ENCODE measurements around the gene RNU6-8.

RNU6-8 gene

DNA sequence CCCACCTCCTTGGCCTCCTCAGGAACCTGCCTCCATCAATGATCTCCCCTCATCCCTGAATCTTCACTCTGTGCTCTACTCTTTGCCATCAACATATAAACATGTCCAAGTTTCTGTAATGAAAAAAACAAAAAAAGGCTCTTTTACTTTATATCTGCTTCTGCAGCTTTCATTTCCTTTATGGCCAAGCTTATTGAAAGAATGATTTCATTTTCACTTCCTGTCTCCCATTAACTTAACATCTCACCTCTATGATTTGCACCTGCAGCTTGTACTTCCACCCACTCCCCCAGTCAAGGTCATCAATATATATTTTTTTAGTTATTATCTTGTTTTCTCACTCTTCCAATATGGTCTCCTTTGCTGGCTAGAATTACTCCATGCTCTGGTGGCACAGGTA is 16.8 kb downstream of the RNU6-8 start:
- H3K27me3 ChIP-seq (ENCODE audit: control insufficient read depth, insufficient read depth, low read length) = no peaks in the 10 kb centered on the region
- H3K36me3 ChIP-seq (ENCODE audit: control insufficient read depth, low read depth, low read length) = no peaks in the 10 kb centered on the region
- H3K9ac ChIP-seq (ENCODE audit: low read length) = no peak overlapping the region
- H3K4me1 ChIP-seq (ENCODE audit: control insufficient read depth, low read depth, low read length) = no peaks in the 10 kb centered on the region
- H3K9me3 ChIP-seq (ENCODE audit: control insufficient read depth, low read depth, low read length) = peaks cover 3% of the 10 kb centered on the region
- no peak overlapping the region for H3K4me3 ChIP-seq (ENCODE audit: low read length)
- no peak overlapping the region for H3K27ac ChIP-seq (ENCODE audit: low read length)

DNA sequence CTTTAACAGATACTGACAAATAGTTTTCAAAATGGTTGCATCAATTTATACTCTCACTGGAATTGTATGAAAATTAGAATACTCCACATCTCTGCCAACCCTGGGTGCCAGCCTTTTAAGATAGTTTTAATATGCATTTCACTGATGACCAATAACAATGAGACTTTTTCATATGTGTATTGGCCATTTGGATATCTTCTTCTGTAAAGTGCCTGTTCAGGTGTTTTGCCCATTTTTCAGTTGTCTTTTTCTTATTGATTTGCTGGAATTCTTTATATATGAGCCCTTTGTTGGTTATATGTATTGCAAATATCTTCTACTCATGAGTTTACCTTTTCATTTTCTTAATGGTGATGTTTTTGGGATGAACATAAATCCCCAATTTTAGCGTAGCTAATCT is 18.0 kb downstream of the RNU6-8 start:
- Histone ChIP-seq H3K27ac (ENCODE audit: low read length) (no peak overlapping the region), H3K9me3 (ENCODE audit: control insufficient read depth, low read depth, low read length) (peaks cover 7% of the 10 kb centered on the region), H3K36me3 (ENCODE audit: control insufficient read depth, low read depth, low read length) (no peaks in the 10 kb centered on the region), H3K4me1 (ENCODE audit: control insufficient read depth, low read depth, low read length) (no peaks in the 10 kb centered on the region), H3K9ac (ENCODE audit: low read length) (no peak overlapping the region), H3K4me3 (ENCODE audit: low read length) (no peak overlapping the region), H3K27me3 (ENCODE audit: control insufficient read depth, insufficient read depth, low read length) (no peaks in the 10 kb centered on the region)

DNA sequence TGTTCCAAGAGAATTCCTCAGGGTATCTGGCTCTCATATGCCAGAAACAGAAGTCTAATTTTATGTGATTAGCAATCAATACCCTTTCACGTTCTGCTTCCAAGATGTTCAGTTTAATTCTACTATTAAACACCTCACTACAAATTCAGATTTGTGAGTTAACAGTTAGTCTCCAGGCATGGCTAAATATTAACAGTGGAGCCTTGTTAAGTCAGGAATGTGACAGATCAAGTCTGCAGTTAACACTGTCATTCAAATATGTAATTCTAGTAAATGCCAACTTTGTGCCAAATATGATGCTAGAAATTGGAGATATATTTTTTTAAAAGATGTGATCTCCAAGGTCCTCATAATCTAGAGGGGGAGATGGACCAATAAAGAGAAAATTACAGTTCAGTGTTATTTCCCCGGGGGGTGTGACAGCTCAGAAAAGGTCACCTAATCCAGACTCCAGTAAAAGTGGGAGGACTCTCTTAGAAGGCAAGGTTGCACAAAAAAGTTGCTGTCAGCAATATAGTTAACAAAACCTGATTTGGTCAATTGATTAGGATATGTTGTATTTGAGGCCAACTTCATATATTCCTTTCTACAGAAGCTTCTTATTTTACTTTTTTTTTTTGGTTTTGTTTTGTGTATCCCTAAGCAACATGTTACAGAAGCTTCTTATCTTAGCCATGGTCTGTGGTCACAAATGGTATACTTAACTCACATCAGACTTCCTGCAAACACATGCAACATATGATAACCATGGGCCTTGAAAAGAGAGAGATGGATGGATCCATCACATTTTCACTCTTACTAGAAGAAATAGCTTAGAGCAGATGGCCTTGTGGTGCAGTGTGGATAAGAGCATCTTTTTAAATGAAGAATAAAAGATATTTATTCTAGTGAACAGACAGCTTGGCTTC is 19.7 kb downstream of the RNU6-8 start:
- H3K36me3 ChIP-seq (ENCODE audit: control insufficient read depth, low read depth, low read length) = no peaks in the 10 kb centered on the region
- H3K27ac ChIP-seq (ENCODE audit: low read length) = no peak overlapping the region
- no peak overlapping the region for H3K9ac ChIP-seq (ENCODE audit: low read length)
- H3K27me3 ChIP-seq (ENCODE audit: control insufficient read depth, insufficient read depth, low read length) = no peaks in the 10 kb centered on the region
- H3K4me3 ChIP-seq (ENCODE audit: low read length) = no peak overlapping the region
- peaks cover 7% of the 10 kb centered on the region for H3K9me3 ChIP-seq (ENCODE audit: control insufficient read depth, low read depth, low read length)
- H3K4me1 ChIP-seq (ENCODE audit: control insufficient read depth, low read depth, low read length) = no peaks in the 10 kb centered on the region

DNA sequence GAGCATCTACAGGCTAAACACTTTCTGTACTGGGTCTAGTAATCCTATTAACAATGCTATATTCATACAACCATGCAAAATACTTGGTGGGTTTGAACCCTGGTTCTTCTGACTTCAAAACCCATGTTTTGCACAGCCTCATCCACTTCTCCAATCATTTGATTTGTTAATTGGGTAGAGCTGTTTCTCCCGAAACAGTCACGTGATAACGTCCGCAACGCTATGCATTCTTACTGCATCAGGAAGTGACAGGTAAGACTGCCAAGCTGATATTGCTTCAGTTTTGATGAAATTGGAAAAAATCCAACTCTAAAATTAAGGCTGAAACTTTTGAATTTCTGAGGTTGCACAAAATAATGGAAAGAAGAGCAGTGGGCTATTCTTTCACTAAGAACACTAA is 31.6 kb downstream of the RNU6-8 start:
- H3K27me3 ChIP-seq (ENCODE audit: control insufficient read depth, insufficient read depth, low read length) = no peaks in the 10 kb centered on the region
- H3K4me1 ChIP-seq (ENCODE audit: control insufficient read depth, low read depth, low read length) = no peaks in the 10 kb centered on the region
- H3K9me3 ChIP-seq (ENCODE audit: control insufficient read depth, low read depth, low read length) = no peaks in the 10 kb centered on the region
- no peak overlapping the region for H3K9ac ChIP-seq (ENCODE audit: low read length)
- H3K4me3 ChIP-seq (ENCODE audit: low read length) = no peak overlapping the region
- no peak overlapping the region for H3K27ac ChIP-seq (ENCODE audit: low read length)
- H3K36me3 ChIP-seq (ENCODE audit: control insufficient read depth, low read depth, low read length) = no peaks in the 10 kb centered on the region

DNA sequence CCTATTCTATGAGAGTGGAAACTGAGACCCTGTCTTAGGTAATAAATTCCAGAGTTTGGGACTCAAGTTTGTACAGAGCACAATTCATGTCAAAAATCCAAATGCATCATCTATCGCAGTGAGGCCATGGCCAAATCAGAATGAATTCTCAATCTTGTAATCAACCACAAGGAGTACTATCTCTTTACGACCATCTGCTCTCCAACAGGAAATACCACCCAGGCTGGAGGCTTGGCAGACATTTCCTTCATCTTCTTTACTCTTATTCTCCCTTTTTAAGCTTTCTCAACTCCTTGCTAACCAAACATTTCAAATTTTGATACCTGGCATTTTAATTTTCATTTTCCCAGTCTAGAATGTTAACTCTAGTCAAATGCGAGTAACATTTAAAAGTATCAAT is 33.9 kb downstream of the RNU6-8 start:
- H3K4me3 ChIP-seq (ENCODE audit: low read length) = no peak overlapping the region
- H3K27ac ChIP-seq (ENCODE audit: low read length) = no peak overlapping the region
- no peaks in the 10 kb centered on the region for H3K27me3 ChIP-seq (ENCODE audit: control insufficient read depth, insufficient read depth, low read length)
- H3K9ac ChIP-seq (ENCODE audit: low read length) = no peak overlapping the region
- no peaks in the 10 kb centered on the region for H3K4me1 ChIP-seq (ENCODE audit: control insufficient read depth, low read depth, low read length)
- H3K9me3 ChIP-seq (ENCODE audit: control insufficient read depth, low read depth, low read length) = no peaks in the 10 kb centered on the region
- no peaks in the 10 kb centered on the region for H3K36me3 ChIP-seq (ENCODE audit: control insufficient read depth, low read depth, low read length)

DNA sequence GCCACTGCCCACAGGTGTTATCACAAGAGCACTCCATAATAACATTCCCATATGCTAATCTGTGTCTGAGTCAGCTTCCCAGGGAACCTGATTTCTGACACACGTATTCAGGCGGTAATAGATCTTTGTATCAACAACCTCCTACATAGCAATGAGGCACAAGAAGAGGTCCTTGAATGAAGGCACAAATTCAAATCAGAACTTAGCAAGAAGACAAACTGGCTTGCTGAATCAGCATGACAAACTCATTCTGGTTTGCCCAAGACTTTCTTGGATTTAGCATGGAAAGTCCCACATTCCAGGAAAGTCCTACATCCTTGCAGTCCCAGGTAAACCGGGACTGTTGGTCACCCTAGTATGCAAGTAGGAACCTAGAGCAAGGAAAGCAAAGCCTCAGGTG is 35.2 kb downstream of the RNU6-8 start:
- Histone ChIP-seq H3K36me3 (ENCODE audit: control insufficient read depth, low read depth, low read length) (no peaks in the 10 kb centered on the region), H3K9me3 (ENCODE audit: control insufficient read depth, low read depth, low read length) (peaks cover 2% of the 10 kb centered on the region), H3K27ac (ENCODE audit: low read length) (no peak overlapping the region), H3K4me3 (ENCODE audit: low read length) (no peak overlapping the region), H3K4me1 (ENCODE audit: control insufficient read depth, low read depth, low read length) (no peaks in the 10 kb centered on the region), H3K9ac (ENCODE audit: low read length) (no peak overlapping the region), H3K27me3 (ENCODE audit: control insufficient read depth, insufficient read depth, low read length) (no peaks in the 10 kb centered on the region)

DNA sequence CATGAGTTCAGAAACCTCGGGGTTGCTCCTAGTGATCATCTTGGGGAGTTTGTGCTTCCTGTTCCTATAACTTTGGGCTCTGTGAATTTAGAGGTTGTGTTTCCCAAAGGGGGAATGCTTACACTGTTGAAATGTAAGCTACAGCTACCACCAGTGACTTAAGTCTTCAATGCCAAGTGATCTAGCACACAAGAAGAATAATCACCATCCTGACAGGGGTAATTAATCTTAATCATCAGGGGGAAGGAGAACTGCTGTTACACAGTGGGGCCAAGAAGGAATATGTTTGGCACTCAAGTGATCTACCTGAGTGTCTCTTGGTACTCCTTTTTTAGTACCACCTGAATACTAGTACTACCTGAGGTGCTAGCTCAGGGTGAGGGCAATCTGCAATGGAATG is 36.1 kb downstream of the RNU6-8 start:
- no peaks in the 10 kb centered on the region for H3K4me1 ChIP-seq (ENCODE audit: control insufficient read depth, low read depth, low read length)
- H3K27ac ChIP-seq (ENCODE audit: low read length) = no peak overlapping the region
- no peaks in the 10 kb centered on the region for H3K36me3 ChIP-seq (ENCODE audit: control insufficient read depth, low read depth, low read length)
- no peaks in the 10 kb centered on the region for H3K27me3 ChIP-seq (ENCODE audit: control insufficient read depth, insufficient read depth, low read length)
- peaks cover 9% of the 10 kb centered on the region for H3K9me3 ChIP-seq (ENCODE audit: control insufficient read depth, low read depth, low read length)
- no peak overlapping the region for H3K4me3 ChIP-seq (ENCODE audit: low read length)
- no peak overlapping the region for H3K9ac ChIP-seq (ENCODE audit: low read length)

DNA sequence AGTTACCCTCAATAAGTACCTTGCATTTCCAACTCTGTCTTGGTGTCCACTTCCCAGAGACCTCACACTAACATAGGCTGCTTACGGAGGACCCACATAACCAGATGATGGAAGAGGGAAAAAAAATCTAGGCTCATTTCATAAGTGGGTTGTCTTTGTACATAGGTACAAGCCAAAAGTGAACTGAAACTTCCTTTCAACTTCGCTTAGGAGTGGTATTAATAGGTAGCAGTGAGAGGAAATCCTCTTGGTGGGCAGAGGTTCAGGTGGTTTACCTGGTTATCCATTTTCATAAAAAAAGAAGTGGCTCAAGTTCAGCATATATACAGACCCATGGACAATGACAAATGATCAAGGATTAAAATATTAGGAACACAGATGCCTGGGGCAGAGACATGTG is 37.0 kb downstream of the RNU6-8 start:
- no peaks in the 10 kb centered on the region for H3K36me3 ChIP-seq (ENCODE audit: control insufficient read depth, low read depth, low read length)
- no peaks in the 10 kb centered on the region for H3K4me1 ChIP-seq (ENCODE audit: control insufficient read depth, low read depth, low read length)
- no peaks in the 10 kb centered on the region for H3K27me3 ChIP-seq (ENCODE audit: control insufficient read depth, insufficient read depth, low read length)
- H3K27ac ChIP-seq (ENCODE audit: low read length) = no peak overlapping the region
- no peak overlapping the region for H3K9ac ChIP-seq (ENCODE audit: low read length)
- H3K9me3 ChIP-seq (ENCODE audit: control insufficient read depth, low read depth, low read length) = peaks cover 9% of the 10 kb centered on the region
- no peak overlapping the region for H3K4me3 ChIP-seq (ENCODE audit: low read length)

Measured in iPS-18a (cell line).